ENCODE measurements around the gene RENBP.

GRCh38 chrX:153968255-153968654 lies 23.8 kb upstream of the RENBP start:
- TF ChIP-seq CTCF (IDR thresholded peaks at IDR 0.05) (no peak), EP300 (IDR thresholded peaks at IDR 0.05) (no peak)
